ENCODE measurements around the gene EAF1.
"Not testable (repeated sequence)": the region's sequence is repeated elsewhere in the genome, so short reads cannot be mapped to it uniquely, and the experiment has no call there.

The EAF1 gene

DNA sequence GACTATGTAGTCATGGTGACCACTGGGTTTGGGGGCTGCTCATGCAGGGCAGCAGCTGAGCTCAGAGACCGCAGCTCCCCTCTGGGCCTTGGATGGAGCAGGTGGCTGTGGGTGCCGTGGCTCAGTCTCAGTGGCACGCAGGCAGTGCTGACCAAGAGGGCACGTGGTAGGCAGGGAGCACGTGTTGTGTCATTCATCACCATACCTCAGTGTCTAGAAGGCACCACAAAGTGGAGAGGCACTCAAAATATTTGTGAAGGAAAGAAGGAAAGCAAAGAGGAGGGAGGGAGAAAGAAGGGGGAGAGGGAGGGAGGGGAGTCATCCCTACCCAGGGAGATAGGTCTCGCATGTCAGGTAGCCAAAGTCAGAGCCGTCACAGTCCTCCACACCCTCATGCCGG is 26.1 kb downstream of the EAF1 start:
- no peak for DNase-seq

DNA sequence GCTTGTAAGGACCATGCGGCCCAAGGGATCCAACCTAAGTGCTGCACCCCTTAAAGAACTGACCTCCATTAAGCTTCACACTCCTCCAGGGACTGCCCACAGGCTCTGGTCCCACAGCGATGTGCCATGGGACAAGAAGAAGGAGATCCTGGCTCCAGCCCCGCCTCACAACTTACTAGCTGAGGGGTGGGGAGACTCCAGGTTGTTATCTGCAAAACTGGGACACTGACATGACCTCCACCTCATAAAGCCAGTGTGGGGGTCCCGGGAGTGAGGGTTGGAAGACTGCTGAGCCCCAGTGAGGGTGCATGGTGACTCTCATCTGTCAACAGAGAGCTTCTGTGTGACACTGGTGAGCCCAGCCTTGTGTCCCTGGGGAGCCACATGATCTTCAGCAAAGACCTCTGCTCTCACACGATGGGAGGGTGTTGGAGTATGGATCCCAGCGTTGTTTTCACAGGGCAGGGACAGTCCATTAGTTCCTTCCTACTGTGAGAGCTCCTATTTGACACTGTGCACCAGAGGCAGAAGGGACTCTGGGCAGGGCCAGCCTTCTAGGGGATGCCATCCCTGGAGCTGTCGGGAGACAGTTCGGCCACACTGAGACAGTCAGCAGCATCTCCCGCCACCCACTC is 26.7 kb downstream of the EAF1 start:
- no peak for DNase-seq

GRCh38 chr3:15454965-15455364 is 27.6 kb downstream of the EAF1 start:
- no peak for DNase-seq

DNA sequence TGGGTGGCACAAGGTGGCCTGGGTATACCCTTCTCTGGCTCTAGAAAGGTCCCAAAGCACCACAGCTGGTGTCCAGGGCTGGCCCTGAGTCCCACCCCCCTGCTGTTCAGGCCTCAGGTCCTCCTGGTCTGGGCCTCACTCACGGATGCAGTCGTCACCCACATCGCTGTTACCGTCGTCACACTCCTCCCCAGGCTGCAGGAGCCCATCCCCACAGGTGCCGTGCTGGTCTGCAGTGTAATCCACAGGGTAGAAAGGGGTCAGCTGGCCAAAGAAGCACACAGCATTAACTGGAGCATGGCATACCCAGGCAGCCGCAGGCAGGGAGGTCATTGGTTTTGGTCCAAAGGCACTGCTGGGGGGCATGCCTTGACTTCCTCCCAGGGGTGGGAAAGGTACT is 28.4 kb downstream of the EAF1 start:
- DNase-seq, result no peak

- DNase-seq, result no peak
Observed at GRCh38 chr3:15456321-15456720, 28.9 kb downstream of the EAF1 start.

GRCh38 chr3:15456915-15457314 is 29.5 kb downstream of the EAF1 start:
- DNase-seq, result not testable (repeated sequence)

- DNase-seq, result no peak
Observed at GRCh38 chr3:15458212-15458780, 30.9 kb downstream of the EAF1 start.

DNA sequence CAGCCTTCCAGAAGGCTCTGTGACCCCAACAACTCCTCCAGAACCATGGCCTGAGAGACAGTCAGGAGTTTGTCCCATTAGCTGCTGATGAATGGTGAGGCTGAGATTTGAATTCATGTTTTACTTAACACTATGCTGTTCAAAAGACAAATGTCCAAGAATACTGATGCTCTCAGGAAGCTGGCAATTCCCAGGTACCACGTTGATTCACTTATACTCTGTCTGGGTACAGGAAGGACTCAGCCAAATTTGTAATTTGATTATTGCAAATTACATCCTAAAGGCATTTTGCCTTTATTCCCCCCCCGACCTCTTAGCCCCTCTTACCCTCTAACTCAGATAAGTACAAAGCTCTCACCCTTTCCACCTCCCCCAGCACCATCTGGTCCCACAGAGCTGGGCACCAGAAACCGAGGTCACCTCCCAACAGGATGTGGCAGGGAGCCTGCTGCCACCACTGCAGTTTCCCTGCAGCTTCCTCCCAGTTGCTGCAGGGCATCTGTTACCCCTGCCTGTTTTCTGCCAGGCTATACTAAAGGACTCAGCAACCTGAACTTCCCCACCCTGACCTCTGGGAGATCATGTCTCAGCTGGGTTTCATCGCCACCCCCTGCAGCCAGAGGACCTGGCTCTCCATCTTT is 33.6 kb downstream of the EAF1 start:
- no peak for DNase-seq

- no peak for DNase-seq
Observed at GRCh38 chr3:15462451-15462850, 35.1 kb downstream of the EAF1 start.

DNA sequence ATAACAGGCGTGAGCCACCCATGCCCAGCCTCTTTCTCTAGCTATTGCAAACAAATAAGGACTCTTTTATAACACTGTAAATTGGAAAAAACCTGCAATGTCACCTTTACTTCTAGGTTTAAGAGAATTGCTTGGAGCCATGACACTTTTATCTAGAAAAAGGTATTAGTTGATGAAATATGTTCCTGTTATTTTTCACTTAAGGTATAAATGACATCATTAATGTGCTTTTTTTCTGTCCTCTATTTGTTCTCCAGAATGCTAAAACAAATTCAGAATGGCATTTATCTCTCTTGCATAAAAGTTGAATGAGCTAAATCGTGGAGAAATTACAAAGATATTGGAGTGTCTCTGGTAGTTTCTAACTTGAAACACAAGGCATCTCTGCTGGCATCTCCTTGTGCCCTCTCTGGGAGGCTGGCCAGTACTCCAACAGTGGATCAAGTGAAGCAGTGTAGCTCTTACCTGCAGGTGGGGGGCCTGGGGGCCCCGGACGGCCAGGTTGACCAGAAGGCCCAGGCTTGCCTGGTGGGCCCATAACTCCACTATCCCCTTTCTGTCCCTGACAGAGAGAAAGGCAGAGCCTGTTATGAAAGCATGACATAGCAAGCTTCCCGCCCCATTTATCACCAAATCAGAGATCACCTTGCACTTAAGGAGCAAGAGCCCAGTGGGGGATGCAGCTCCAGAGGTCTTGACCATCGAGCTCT is 38.6 kb downstream of the EAF1 start:
- DNase-seq, result no peak

GRCh38 chr3:15467227-15468181 is 40.1 kb downstream of the EAF1 start:
- no peak for DNase-seq

- DNase-seq, result no peak
Observed at GRCh38 chr3:15470261-15470660, 42.9 kb downstream of the EAF1 start.

- DNase-seq, result no peak
Observed at GRCh38 chr3:15470849-15471248, 43.5 kb downstream of the EAF1 start.

GRCh38 chr3:15471861-15472260 is 44.5 kb downstream of the EAF1 start:
- DNase-seq, result no peak

DNA sequence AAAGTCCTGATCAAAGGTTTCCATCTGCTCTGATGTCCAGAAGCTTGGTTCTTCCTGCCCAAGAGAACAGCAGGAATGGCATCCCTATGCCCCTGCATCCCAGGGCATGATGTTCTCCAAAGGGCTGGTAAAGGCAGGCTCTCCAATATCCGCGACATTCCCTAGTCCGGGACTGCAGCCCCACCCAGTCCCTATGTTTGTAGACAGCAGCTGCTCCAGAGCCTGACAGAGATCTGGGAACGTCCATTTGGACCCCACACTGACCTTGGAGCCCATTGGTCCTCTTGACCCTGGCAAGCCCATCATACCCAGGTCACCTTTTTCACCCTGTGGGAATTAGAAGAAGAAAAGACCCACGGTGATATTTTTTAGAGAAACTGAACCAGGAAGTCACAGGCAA is 47.8 kb downstream of the EAF1 start:
- DNase-seq, result no peak

GRCh38 chr3:15476378-15476777 is 49.0 kb downstream of the EAF1 start:
- DNase-seq, result no peak

DNA sequence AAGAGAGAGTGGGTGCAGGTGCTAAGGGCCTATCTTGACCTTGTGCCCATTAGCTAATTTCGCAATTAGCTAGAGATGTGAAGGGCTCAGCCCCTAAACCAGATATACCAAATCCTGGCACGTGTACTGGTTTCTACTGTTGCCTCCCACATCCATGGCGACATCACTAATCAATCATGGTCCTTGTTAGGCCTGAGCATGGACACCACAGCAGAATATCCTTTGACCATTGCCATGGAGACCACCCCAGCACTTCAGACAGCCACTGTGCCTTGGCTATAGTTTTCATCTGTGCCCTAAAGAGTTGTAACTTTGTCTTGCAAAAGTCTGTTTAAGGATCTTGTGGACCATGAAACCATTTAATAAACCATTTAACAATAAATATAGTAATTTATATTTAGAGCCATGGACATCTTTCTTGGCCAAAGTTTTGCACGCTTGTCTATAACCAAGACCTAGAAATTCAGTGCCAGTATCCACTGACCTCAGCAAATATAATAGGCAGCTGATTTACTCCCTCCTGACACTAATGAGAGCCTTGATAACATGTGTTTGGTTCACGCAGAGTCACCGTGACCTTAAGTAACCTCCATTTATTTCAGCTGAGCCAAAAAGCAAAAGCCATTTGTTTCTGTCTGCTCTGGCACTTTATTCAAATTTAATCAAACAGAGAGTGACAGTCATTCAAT is 50.7 kb downstream of the EAF1 start:
- no peak for DNase-seq

DNA sequence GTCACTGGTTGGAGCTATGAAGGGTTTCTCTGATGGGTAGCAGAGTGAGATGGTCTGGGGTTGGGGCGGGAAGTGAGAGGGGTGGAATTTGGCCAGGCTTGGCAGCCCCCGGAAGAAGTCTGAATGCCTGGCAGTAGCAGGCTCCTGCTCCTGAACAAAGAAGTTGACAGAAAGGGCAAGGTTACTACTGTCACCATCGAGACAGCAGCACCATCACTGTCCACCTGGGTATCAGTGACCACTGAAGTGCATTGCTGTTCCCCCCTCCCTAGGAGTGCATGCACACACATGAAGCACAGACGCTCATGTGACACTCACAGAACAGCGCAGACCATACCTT is 51.2 kb downstream of the EAF1 start:
- no peak for DNase-seq

GRCh38 chr3:15479400-15480224 is 52.2 kb downstream of the EAF1 start:
- no peak for DNase-seq

DNA sequence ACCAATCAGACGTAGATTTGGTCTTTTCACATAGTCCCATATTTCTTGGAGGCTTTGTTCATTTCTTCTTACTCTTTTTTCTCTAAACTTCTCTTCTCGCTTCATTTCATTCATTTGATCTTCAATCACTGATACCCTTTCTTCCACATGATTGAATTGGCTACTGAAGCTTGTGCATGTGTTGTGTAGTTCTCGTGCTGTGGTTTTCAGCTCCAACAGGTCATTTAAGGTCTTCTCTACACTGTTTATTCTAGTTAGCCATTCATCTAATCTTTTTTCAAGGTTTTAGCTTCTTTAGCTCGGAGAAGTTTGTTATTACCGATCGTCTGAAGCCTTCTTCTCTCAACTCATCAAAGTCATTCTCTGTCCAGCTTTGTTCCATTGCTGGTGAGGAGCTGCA is 57.2 kb downstream of the EAF1 start:
- not testable (repeated sequence) for DNase-seq

DNA sequence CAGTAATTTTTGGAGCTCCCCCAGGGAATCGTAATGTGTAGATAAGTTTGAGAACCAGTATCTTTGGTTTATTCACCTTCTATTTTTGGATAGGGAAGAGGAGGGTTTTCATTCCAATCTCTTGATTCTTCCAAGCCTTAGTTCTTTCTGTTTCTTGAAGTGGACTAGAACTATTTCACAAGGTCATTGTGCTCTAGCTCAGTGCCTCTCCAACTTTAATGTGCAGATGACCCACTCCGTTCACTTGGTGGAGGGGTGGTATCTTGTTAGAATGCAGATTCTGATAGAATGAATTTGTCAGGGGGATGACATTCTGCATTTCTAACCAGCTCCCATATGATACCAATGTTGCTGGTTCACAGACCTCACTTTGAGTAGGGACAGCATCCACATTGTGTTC is 58.6 kb downstream of the EAF1 start:
- DNase-seq, result no peak

Measured in stimulated activated naive CD4-positive, alpha-beta T cell (primary cell).